22Rv1 (cell line): Measurements from ENCODE around the gene DIP2A.

Source experiments
- CTCF ChIP-seq: fragments of 450-650 bp; IDR thresholded peaks from 2 replicates; pipeline ENCODE4 v1.5.1; 2017; ENCODE audit warnings: mild to moderate bottlenecking
- ZFX ChIP-seq: fragments of 450-650 bp; IDR thresholded peaks from 2 replicates; pipeline ENCODE4 v1.6.1; 2017; ENCODE audit warnings: antibody characterized with exemption, borderline replicate concordance

GRCh38 chr21:46562472-46562871 lies 103.8 kb downstream of the DIP2A start:
- TF ChIP-seq CTCF: no peak
- no peak for TF ChIP-seq ZFX
